G401.6 (cell line): ENCODE results near the gene EXD3.
"Not testable (repeated sequence)": the region's sequence is repeated elsewhere in the genome, so short reads cannot be mapped to it uniquely, and the experiment has no call there.

Experiments
- FAIRE-seq: peaks from 2 replicates; lab custom pipeline; 2012; peaks lifted over from hg19 to GRCh38; lab: Jason Lieb, UNC

EXD3 gene

DNA sequence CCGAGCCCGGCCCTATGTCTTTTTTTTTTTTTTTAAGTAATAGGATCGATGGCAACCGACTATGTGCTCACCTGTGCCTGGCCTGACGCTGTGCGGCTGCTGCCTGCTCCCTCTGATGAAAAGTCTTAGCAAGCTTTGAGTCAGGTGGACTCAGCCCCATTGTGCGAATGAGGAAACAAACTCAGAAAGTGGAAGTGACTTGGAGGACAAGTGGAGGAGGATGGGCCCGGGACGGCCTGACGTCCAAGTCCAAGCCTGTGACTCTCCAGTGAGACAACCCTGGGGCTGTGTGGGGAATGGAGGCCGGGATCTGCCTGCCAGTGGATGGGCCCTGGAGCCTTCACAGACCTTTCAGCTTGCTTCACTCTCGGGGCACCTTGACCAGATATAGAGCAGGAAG, 57.9 kb downstream of the EXD3 start:
- FAIRE-seq = no peak

GRCh38 chr9:137359850-137360249, 63.1 kb downstream of the EXD3 start:
- FAIRE-seq = no peak

- FAIRE-seq = no peak
These were observed 64.8 kb downstream of the EXD3 start for GRCh38 chr9:137358126-137358525.

DNA sequence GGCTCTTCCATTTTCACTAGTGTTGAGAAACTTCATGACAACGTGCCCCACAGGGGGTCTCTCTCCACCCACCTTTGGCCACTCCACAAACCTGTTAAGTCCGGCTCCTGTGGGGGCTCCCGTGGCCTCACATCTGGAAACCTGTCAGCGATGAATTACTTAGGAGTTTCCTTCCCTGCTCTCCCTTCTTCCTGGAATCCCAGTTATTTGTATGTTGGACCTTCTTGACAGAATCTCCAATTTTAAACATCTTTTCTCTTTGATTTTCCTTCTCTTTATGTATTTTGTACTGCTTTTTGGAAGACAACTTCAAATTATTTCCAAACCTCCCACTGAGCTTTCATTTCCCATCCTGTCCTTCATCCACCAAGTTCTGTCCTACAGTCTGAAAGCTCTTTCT, 65.8 kb downstream of the EXD3 start:
- FAIRE-seq = no peak

- no peak for FAIRE-seq
These were observed 67.1 kb downstream of the EXD3 start for GRCh38 chr9:137355761-137356365.

DNA sequence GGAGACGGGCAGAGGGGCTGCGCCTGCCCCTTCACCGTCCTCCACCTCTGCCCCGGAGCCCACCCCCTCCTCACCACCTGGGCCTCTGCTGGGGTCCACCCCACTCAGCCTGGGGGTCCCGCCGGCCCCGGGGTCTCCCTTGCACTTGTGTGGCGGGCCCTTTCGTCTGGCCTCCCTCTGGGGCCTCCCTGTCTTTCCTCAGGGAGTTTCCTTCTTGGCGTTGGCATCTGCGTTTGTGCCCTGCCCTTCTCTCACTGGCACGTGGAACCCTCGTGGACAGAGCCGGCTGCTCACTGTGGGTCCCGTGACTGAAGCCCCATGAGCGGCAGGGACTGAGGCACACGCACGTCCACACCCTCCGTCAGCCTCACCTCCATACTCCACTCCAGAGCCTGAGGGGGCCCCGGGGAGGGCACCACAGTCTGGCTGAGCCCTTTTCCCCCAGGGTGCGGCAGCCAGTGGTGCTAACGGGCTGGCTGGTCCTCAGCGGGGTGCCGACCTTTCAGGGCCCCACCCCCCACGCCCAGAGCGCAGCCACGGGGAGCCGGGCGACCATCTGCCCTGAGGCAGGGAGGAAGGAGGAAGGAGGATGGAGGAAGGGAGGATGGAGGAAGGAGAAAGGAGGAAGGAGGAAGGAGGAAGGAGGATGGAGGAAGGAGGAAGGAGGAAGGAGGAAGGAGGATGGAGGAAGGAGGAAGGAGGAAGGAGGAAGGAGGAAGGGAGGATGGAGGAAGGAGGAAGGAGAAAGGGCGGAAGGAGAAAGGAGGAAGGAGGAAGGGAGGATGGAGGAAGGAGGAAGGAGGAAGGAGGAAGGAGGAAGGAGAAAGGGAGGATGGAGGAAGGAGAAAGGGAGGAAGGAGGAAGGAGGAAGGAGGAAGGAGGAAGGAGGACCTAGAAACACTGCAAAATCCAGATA, 67.9 kb downstream of the EXD3 start:
- no peak for FAIRE-seq

DNA sequence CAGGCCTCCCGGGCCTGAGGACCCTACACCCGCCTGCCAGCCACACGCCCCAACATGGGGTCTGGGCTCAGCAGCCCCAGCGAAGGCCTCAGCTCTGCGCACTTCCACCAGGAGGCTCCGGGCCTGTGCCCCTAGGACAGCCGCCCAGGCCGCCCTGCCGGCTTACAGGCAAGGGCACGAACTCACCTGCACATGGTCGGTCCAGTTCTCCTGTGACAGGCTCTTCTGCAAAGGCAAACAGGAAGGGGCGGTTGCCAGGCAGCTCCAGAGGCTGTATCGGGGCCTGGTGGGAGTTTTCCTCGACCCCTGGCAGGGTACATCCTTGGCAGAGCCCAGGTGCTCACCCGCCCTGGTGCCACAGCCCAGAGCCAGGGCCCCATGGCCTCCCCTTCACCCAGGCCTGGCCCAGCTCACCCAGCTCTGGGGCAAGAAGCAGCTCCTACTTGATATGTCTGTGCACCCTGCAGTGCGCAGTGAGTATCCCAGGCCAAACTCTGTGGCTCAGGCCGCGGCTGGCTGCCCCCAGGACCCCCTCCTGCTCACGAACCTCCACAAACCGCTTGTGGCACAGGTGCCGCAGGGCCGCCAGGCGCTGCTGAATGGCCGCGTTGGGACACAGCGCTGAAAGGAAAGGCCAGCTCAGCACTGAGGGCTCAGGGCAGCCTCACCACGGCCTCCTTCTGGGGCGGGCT, 68.7 kb downstream of the EXD3 start:
- no peak for FAIRE-seq

DNA sequence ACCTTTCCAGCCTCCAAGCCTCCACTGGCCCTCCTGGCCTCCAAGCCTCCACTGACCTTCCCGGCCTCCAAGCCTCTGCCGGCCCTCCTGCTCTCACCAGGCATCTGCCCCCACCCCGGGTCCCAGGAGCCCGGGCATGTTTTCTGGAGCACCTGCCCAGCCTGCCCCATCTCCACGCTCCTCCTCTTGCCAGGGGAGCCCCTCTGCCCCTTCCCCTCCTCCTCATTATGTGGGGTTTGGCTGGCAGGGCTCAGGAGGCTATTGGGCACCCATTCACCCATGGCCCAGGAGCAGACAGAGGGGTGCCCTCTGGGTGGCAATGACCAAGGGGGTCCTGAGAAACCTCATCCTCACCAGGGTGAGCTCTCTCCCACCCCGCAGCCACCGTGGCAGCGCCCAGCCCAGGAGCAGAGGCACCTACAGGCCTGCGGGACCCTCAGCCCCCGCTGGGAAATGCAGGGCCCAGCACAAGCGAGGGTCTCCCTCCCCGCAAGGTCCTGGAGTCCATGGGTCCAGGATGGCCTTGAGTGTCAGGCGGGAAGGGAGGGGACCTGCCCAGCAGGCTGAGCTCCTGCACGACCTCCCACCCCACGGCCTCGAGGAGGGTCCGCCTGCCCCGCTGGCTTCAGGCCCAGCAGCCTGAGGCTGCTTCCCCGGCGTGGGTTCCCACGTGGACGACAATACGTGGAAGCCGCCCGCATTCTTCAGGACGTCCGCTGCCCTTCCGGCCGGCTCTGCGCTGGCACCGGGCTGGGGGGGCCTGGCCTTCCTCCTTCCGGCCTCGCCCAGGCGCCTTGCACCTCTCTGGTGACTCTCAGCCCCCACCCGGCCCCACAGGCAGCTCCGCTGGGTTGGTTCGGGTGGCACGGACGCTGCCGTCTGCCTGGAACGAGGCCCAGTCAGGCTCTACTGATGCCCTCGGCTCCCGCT, 69.5 kb downstream of the EXD3 start:
- no peak for FAIRE-seq

DNA sequence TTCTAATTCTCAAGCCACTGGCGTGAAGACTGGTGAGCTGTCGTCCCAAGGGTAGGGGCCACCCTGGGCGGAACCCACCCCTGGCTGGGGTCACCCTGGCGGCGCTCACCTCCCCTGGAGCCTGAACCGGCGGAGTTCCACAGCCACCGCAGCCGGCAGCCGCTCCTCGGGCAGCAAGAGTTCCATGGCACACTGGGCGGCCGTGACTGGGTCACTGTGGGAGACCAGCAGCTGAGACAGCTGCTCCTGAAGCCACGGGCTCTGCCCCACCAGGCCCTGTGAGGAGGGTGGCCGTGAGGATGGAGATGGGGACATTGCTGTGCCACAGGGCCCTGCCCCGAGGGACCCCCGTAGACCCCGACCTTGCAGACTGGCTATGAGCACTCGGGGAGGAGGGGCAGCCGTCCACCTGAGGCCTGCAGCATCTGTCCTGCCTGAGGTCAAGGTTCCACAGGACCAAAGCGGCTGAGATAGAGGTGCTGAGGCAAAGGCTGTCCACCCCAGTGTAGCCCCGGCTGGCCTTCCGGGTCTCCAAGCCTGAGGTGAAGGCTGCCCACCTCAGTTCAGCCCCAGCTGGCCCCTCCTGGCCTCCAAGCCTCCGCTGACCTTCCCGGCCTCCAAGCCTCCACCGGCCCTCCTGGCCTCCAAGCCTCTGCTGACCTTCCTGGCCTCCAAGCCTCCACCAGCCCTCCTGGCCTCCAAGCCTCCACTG, 70.3 kb downstream of the EXD3 start:
- FAIRE-seq = no peak

GRCh38 chr9:137351781-137352501, 71.0 kb downstream of the EXD3 start:
- FAIRE-seq = no peak

DNA sequence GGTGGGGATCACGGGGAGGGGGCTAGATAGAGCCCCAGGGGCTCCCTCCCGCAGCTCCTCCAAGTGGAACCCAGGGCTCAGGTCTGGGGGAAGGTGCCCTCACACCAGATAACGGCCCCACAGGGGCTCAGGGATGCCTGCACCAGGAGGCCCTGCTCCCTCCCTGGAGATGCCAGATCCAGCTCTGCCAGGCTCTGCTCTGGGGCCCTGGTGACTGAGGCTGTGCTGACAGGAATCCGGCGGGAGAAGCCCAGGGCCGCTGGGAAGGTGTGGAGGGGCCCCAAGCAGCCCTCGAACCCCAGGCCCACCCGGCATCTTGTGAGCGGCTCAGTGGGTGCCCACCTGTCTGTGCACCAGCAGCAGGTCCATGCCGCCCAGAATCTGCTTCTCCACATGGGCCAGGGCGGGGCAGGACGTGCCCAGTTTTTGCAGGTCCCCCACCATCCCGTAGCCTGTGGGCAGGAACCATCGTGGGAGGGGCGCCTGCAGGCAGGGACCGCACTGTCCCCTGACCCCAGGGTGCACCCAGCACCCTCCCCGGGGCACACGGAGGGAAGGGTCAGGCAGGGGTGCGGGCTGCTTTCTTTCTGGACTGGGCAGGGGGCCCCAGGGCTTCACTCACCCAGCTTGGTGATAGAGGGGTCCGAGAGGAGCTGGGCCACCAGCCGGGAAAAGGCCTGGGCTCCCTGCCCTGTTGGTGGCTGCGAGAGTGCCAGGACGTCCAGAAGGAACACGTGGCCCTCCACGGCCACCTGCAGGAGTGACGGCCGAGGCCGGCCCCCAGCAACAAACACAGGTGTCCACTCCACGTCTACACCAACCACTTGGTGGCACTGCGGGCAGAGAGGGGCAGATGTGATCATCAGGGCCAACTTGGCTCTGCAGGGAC, 72.0 kb downstream of the EXD3 start:
- no peak for FAIRE-seq

- no peak for FAIRE-seq
These were observed 73.4 kb downstream of the EXD3 start for GRCh38 chr9:137349471-137350033.

GRCh38 chr9:137348769-137349470, 74.0 kb downstream of the EXD3 start:
- no peak for FAIRE-seq

- FAIRE-seq = no peak
These were observed 75.0 kb downstream of the EXD3 start for GRCh38 chr9:137347928-137348327.

DNA sequence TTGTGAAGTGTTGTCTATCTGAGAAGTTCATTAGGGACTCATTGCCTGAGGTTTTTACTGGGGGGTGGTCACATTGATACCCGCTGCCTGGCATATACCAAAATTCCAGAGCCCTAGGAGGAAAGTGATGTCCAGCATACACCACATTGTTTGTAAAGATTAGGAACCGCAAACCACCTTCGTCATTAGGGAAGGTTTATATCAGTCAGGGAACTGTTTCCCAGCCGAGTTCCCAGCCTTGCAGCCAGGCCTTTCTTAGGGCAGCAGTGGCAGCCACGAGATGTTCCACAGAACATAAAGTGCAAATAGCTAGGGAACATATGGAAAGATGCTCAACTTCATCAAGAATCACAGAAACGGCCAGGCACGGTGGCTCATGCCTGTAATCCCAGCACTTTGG, 80.5 kb downstream of the EXD3 start:
- no peak for FAIRE-seq

DNA sequence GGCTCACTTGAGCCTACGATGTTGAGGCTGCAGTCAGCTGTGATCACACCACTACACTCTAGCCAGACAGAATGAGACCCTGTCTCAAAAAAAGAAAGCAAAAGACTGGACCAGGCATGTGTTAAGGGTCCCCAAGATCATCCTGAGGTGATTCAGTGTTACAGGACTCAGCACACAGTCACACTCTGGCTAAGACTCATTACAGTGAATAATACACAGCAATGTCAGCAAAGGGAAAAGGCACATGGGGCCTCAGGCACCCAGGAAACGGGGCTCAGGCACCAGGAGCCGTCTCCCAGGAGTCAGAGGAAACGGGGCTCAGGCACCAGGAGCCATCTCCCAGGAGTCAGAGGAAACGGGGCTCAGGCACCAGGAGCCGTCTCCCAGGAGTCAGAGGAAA, 81.7 kb downstream of the EXD3 start:
- FAIRE-seq = no peak

DNA sequence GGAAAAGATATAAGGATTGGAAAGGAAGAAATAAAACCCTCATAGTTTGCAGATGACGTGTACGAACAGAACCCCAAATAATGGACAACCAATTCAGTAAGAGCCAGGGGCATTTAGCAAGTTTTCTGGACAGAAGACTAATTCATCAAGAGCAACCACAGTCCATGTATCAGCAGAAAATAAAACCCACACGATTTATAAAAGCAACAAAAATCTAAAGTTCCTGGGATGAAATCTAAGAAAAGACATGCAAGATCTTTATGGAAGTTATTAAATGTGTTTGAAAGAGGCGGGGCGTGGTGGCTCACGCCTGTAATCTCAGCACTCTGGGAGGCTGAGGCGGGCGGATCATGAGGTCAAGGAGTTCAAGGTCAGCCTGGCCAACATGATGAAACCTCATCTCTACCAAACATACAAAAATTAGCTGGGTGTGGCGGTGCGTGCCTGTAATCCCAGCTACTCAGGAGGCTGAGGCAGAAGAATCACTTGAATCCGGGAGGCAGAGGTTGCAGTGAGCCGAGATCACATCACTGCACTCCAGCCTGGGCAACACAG, 83.0 kb downstream of the EXD3 start:
- FAIRE-seq = not testable (repeated sequence)
